Middle frontal gyrus (tissue), 1 donor: Measurements from ENCODE around the gene WSCD1.
A peak's percentile ranks its signal among the peaks of the same experiment; 100 is the strongest.

Experiments used
- DNase-seq: peaks from one replicate; pipeline ENCODE4 v3.0.0-alpha.2; 2015; ENCODE audit warnings: low spot score; ENCODE audit errors: extremely low spot score

WSCD1 gene

DNA sequence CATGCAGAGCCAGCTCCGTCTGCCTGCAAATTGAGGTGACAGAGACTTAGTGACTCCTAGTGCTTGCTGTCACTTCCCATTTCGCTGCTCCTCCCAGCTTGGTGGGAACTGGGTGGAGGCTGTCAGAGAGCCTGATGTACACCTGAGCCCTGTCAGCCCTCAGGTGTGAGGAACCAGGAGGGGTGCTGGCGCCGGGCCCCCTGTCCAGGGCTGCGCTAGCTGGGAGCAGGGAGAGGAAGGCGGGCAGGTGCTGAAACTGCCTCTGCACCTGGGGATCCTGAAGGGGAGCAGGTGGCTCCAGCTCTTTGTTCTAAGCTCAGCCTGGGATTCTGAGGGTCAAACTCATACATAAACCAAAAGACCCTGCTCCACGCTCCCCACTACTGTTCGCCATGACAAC is 10.8 kb upstream of the WSCD1 start:
- DNase-seq = no peak

DNA sequence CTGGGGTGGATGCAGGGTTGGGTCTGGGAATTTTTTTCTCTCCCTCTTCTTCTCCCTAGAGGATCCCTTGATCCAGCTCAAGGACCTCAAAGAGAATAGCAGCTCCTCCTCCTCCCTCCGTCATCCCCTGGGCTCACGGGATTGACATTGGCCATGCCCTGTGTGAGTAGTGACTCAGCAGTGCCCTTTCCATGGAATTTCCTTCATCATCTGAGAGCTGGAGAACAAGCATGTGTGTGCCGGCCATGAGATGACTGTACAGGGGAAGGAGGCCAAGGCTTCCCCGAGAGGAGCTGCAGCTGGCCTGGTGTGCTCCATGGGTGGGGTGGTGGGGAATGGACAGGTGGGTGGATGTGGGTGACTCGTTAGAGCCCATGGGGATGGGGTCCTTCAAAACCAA is 8.9 kb upstream of the WSCD1 start:
- DNase-seq = no peak

DNA sequence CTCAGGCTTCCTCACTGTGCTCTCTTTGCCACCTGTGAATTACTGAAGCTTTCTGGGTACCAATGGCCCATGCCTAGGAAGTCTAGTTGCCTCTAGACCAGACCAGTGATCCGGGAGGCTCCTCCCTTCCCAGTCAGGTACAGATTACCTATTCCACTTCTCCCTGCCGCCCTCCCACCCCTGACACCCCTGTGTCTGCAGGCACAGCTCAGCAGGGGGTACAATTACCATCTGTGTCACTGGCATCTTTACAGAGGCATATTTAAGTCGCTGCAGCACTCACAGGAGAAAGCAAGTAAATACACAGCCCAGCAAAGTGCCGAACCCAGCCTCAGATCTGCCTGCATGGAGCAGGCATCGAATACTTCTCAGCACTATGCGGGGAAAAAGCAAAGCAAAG is 5.3 kb upstream of the WSCD1 start:
- no peak for DNase-seq

DNA sequence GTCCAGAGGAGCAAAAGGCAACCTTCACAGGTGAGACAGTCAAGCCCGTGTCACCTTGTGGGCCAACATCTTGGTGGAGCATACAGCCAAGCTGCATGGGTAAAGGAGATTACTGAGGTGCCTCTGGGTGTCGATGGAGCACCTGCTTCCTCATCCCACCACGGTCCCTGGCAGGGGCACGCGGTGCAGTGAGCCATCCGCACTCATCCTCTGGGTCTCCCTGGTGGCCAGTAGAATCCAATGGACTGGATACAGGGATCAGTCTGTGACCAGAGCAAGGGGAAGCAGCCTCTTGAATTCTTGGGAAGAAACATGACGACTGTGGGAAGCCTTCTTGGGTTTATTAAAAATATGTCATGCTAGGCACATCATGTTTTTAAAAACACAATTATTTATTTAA is 4.8 kb upstream of the WSCD1 start:
- no peak for DNase-seq

DNA sequence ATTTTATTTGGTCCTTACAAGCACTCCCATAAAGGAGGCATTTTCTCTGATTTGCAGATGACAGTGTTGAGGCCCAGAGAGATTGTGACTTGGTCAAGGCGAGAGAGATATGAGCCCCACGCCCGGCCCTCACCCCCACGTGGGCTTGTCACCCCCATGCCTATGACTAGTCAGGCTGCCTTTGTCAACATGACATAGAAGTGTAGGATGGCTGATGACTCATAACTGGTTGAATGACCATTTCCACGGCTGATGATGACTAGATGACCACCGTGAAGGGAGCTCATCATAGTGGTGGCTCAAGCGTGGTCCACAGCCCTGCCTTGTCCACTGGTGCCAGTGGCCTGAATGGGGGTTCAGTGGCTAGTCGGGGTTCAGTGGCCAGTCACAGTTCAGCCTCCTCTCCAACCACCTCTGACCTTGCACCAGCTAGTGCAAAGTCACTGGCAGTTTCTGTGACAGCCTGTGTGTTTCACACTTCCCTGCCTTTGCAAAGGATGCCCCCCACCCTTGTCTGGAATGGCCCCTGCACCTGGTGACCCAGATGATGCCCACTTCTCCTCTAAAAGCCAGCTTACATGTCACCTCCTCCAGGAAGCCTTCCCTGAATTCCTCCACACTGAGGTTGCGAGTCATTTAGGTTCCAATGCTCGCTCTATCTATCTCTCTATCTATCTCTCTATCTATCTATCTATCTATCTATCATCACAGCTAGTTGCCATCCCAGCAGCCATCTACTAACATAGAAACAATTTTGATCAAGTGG is 3.8 kb upstream of the WSCD1 start:
- no peak for DNase-seq

DNA sequence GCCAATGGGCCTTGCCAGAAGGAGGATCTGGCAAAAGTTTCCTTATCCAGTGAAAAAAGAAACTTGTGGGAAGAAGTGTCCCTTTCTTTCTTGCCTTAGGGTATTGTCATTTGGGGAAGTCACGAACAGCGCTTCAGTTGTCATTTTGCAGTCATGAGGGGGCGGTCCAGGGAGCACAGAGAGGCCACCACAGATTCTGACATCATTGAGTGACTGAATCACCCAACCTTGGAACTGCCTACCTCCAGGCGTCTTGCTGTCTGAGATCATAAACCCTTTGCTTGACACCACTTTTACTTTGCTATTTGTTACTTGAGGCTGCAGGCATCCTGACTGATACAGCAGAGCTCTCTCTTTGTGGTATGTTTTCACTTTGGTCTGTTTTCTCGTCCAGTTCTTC is 3.1 kb upstream of the WSCD1 start:
- DNase-seq = no peak

DNA sequence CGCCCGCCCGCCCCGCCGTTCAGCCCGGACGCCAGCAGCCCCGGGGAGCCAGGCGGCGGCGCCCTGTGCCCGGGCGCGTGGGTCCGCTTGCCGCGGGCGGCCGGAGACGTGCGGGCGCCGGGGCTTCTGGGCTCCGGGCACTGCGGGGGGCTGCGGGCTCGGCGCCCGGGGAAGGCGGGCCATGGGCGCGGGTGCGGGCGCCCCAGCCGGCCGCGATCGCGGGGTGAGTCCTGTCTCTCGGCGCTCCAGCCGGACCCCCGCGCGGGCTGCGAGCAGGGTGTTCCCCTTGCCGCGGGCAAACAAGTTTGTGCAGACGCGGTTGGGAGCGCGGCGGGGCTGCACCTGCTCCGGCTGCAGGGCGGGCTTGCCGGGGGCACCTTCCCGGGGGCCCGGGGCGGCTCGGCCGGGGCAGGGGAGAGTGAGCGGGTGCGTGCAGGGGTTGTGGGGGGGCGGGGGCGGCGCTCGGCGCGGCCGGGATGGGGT is 292 bp downstream of the WSCD1 start:
- DNase-seq = no peak

DNA sequence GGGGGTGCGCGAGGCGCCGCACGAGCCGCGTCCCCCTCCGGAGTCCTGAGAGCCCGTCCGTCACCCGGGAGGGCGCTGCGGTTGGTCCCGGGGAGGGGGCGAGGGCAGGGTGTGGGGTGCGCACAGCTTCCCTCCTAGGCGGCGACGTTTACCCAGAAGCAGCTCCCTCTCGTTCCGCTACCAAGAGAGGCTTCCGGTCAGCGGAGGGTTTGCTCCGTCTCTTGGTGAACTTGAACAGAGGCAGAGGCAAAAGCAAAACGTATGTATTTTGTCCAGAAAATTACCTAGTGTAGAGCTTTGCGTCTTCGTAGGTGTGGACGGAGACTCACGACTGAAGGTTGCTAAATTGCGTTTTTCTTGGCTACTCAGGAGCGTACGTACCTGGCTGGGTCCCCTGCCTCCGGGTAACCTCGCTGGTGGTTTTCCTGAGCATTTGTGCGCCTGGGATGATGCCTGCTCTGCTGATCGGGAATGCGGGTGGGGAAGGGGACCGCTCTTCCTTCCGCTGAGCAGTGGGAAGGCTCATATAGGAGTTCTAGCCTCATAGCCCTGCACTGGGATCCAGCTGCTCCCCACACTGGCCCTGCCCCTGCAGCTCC is 833 bp downstream of the WSCD1 start:
- no peak for DNase-seq

DNA sequence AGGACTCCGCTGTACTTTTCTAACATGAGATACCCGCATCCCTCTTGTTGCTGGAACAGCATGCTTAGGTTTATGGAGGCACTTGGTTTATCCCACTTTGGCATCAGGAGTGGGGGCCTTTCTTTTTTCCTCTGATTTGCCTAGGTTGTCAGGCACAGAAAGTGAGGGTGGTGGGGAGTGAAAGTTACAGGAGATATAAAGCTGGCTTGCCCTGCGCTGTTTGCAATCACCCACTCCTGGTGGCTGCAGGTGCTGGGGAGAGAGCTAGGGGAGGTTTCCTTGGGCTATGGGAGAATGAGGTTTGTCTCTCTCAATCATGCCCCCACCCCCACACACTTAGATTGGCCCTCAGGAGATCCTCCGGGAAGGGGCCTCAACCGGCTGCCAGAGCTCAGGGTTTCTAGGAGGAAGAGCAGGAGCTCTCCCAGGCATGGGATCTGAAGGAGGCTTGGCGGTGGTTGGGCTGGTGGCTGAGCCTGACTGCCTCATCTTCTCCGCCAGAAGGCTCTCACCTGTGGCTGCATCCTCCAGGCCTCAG is 1.4 kb downstream of the WSCD1 start:
- DNase-seq = no peak

DNA sequence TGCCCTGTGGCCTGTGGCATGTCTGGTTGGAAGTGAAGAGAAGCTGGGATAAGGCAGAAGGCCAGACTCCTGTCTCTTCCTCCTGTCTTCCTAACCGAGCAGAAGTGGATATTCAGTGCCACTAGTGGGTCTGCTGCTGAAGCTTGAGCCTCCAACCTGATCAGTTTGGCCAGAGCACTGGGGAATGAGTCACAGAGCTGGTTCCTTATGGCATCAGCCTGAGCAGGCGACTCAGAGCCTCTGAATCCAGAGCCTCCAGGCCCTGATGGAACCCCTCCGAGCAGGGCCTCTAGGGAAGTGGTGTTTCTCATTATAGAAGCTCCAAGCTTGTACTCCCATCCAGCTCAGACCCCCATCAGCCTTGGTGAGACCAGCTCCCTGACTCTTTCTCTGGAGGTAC is 2.0 kb downstream of the WSCD1 start:
- DNase-seq = no peak

DNA sequence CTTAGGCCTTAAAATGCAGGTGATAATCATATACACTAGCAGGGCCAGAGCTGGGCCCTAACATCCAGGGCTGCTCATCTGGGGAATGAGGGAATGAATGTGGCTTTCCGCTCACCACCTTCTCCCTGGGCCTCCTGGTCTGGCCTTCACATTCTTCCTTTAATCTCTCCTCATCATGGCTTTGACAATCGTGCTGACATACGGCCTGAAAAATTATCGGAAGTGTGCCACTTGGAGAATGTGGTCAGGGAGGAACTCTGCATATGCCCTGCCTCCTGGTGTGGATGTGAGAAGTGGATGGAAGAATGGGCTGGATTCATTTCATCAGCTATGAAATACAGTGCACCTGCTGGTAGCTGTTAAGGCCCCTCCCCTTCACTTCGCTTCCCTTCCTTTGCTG is 2.4 kb downstream of the WSCD1 start:
- DNase-seq = no peak

DNA sequence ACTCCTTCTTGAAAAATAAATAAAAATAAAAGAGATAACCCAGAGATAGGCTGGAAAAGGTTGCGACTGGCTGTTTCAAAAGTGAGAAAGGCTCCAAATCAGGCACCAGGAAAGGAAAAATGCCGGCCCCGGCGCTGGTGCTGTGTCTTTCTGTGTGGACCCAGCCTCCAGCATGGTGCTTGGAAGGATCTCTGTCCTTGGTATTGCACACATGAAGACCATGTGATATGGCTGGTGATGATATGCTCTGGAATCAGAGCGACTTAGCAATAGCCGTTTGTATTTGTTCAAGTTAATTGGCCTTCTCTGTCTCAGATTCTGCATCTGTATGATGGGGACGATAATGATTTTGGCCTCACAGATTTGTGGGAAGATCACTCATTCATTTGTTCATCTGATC is 3.4 kb downstream of the WSCD1 start:
- DNase-seq = no peak

DNA sequence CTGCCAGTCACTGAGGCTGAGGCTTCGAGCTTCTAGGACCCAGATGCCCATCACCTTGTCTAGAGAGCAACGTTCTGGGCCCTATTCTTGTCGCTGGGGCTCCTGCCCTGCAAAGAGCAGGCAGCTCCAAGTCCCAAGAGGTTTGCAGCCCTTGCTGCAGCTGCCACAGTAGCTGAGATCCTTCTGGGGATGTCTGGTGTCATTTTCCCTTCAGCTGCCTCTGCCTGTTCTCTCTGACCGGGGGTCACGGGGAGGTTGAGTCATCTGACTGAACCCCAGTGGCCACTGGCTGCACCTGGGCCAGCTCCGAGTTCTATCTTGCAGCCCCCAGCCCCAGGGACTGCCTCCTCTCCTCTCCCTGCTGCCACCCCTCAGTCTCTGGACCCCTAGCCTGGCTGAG is 4.9 kb downstream of the WSCD1 start:
- no peak for DNase-seq

DNA sequence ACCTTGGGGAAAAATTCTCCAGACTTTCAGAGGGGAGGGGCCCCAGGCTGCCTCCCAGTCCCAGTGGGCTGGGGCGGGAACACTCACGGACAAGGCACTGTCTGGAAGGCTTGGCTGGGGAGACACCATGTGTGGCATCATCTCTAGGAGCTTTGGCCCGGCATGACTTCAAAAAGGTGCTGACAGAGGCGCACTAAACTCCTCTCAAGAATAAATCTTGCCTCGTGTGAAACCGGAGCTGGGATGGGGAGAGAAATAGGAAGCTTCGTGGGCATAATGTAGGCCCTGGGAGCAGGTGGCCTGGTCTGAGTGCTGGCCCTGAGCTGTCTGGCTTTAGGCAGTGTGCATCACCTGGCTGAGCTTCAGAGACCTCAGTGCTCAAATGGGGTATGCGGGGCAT is 5.7 kb downstream of the WSCD1 start:
- DNase-seq = no peak

DNA sequence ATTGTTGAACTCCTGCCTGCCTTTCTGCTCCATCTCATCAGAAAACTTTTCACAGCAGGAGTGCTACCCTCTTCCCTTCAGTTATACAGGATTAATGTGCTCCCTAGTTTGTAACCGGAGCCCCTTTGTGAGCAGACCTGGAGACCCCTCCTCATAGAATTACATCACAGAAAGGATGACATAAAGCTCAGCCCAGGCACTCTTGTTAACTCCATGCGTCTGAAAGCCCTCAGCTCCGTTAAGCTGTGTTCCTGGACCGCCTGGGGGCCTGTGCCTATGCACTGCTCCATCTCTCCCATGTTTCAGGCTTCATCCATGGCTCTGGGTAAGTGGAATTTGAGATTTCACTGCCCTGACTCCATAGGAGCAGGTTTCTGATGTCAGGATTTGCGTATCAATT is 7.6 kb downstream of the WSCD1 start:
- no peak for DNase-seq

DNA sequence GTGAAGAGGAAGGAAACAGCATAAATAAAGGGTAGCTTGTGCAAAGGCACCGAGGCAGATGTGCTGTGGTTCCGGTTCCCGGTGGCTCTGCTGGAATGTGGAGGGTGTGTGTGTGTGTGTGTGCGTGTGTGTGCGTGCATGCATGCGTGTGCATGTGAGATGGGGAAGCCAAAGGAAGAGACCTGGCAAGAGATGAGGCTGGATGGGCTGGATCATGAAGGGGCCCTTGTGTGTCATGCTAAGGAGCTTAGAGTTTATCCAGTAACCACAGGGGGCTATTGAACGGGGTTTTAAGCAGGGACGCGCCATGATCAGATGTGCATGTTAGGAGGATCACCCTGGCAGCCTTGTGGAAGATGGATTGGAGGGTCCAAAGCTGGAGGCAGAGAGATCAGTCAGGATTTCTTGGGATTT is 8.3 kb downstream of the WSCD1 start:
- DNase-seq = no peak

DNA sequence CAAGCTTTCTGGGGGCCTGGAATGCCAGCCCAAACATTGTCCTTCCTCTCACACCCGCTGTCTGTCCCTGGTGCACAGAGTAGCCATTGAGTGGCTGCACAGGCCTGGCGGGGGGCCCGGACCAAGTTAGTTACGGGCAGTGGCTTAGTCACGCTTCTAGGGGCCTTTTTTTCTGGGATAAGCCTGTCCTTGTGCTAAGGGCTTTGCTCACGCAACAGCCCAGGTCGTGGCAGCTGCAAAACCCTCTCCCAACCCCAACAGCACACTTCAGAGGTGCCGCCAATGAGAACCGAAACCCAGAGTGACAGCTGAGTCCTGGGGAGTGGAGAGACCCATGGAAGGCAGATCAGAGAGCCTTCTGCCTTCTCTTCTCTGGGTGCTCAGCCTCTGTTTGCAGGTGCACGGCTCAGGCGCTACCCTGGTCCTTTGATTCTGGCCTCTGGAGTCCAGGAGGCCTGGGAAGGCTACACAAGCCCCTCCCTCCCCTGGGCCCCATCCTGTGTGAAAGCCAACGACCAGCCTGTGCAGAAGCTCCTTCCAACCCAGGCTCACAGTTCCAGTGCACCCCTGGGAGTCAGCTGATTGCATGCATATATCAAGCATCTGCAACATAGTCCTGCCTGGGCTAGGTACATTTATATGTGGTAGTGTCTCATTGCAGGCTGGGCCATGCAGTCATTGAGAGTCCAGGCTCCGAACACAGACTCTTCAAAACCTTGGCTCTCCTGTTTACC is 9.1 kb downstream of the WSCD1 start:
- DNase-seq = no peak

DNA sequence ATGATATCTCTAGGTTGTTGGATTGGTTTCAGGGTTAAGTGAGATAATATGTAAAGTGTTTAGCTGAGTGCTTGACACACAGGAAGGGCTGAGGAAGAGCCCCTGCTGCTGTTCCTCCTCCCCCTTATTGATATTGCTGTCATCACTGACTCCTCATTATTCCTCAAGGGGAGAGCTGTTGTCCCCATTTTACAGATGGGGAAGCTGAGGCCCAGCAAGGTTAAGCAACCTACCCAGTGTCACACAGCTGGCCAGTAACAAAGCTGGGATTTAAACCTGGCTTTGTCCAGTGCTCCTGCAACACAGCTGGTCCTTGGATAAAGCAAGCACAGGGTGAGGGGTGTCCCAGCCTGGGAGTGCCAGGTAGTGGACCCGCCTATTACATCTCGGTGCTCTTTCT is 9.8 kb downstream of the WSCD1 start:
- no peak for DNase-seq

DNA sequence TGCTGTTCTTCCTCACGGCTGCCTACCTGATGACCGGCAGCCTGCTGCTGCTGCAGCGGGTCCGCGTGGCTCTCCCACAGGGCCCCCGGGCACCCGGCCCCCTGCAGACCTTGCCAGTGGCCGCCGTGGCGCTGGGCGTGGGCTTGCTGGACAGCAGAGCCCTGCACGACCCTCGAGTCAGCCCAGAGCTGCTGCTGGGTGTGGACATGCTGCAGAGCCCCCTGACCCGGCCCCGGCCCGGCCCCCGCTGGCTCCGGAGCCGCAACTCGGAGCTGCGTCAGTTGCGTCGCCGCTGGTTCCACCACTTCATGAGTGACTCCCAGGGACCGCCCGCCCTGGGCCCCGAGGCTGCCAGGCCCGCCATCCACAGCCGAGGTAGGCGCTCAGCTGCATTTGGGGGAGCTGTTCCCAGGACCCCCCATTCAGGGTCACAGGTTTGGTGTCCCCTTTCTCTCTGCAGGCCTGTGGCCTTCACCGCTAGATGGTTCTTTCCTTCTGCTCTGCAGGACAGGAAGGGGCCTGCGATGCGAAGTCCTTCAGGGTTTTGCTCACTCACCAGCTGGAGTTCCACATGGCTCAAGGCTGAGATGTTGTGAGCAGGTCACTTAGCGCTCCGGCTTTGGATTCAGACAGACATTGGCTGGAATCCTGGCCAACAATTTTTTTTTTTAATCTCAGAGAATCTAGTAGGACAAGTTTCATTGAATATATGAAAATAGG is 10.7 kb downstream of the WSCD1 start:
- DNase-seq = no peak

DNA sequence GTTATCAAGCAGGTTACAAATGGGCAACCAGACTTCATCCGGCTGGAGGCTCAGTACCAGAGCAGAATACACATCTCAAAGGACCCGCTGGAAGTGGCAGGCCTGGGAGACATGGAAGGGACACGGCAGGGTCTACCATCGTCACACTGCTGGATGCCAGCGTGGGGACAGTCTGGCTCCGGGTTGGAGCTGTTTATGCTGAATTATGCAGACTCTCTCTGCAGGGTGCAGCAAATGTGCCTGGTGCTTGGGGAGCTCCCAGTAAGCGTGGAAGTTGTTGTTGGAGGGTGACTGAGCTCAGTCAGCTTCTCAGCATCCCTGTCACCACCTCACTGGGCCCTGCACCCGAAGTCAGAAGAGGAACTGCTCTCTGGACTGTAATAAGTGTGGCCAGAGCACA is 12.2 kb downstream of the WSCD1 start:
- DNase-seq = no peak

DNA sequence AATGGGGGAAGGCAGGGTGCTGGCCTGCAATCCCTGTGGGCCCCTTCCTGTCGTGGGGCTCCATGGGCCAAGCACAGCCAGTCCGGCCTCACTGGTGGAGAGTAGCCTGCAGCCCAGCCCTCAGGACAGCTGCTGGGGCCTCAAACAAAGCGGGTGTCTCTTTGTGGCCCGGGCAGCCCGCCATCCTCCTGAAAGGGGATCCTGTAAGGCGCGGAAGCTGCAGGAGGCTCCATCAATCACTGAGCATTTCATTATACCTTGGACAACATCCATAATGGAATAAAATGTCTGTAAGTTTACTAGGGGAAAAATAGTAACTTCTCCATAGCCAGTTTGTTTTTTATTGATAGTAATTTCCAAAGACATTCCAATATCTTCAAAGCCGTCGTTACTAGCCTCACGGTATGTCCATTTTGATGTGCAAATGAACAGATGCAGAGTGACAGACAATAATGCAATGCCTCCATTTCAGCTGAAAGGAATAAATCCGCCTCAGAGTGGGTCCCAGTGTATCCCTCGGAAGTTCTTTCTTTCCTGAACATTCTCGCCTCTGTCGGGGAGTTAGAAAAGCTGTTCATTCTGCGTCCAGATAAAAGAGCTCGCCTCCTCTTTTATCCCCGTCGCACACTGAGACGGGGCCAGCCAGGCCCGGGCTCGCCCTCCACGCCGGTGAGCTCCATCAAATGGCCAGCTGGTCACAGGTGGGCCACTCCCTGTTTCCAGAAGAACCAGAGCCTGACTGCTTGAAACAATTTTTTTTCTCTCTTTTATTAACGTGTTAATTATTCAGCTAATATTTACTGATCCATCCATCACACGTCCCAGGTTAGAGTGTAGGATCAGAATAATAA is 14.4 kb downstream of the WSCD1 start:
- DNase-seq = peak; percentile 73
